Activated CD4-positive, alpha-beta memory T cell treated with anti-CD3 and anti-CD28 coated beads for 36 hours (primary cell): ENCODE data around the gene CARNS1. TPM values are rescaled to one million over a fixed set of nuclear protein-coding genes. Genes with fewer than 3 reads are reported as not detected.
"Not testable (repeated sequence)": the region's sequence is repeated elsewhere in the genome, so short reads cannot be mapped to it uniquely, and the experiment has no call there.

ENCODE experiments used
- CTCF ChIA-PET: fragments of 350-600 bp; sonication (Branson Sonifier 250); formaldehyde crosslinking; loops from one replicate; lab custom pipeline; 2021; ENCODE audit warnings: antibody characterized with exemption, inconsistent platforms; lab: Charles Lee
- POLR2A ChIA-PET: fragments of 350-600 bp; sonication (Branson Sonifier 250); formaldehyde crosslinking; loops from one replicate; lab custom pipeline; 2021; ENCODE audit warnings: antibody characterized with exemption; lab: Charles Lee
- DNase-seq: peaks from one replicate; pipeline ENCODE4 v3.0.0-alpha.2; 2020
- H3K27ac Mint-ChIP-seq: one replicate; pipeline ENCODE4 v1.8.0; 2021; ENCODE audit warnings: mixed read lengths
- H3K27me3 Mint-ChIP-seq: one replicate; pipeline ENCODE4 v1.8.0; 2021; ENCODE audit warnings: mixed read lengths
- H3K36me3 Mint-ChIP-seq: one replicate; pipeline ENCODE4 v1.8.0; 2021; ENCODE audit warnings: mixed read lengths
- H3K4me1 Mint-ChIP-seq: one replicate; pipeline ENCODE4 v1.8.0; 2021; ENCODE audit warnings: low read depth, mixed read lengths
- H3K4me3 Mint-ChIP-seq: one replicate; pipeline ENCODE4 v1.8.0; 2021; ENCODE audit warnings: mild to moderate bottlenecking, mixed read lengths
- H3K9me3 Mint-ChIP-seq: one replicate; pipeline ENCODE4 v1.8.0; 2021; ENCODE audit warnings: mixed read lengths
- intact Hi-C: fragments of 100-400 bp; cut with micrococcal nuclease; formaldehyde crosslinking; loops from one replicate; pipeline ENCODE4 v1.15.1; 2023
- total RNA-seq, 2 experiments: library from RNA; stranded (reverse); gene quantifications; one replicate each; pipeline ENCODE4 v1.2.3, GENCODE V29; 2021

CARNS1 gene
- total RNA-seq, 2 experiments from 2014 or later = 2.3 to 3.3 TPM

DNA sequence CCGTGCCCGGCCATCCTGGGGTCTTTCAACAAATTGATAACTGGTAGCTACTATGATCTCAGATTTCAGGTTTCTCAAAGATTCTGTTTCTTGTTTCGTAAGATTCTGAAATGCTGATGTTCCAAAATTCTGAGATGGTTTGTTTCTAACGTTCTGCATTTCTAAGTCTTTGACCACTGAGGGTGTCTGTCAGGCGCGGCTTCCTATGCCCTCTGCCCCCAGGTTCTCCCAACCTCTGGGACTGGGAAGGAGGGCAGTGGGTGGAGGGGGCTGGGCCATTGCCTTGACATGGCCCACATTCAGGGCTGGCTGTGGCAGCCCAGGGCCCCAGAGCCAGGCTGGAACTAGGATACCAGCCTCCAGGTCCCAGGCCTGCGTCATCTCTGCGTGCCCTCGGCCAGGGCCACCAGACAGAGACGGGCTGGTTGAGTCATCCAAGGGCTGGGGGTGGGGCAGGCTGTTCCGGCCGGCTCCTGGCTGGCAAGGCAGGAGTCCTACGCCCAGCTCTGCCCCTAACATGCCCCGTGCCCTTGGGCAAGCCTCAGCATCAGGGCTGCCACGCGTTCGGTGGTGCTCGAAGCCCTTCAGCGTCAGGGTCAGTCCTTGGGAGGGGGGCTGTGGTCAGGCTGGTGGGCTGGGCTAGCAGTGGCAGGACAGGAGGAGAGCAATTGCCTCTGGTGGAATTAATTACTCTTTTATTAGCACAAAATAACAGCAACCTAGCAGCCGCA is 48.4 kb downstream of the CARNS1 start:
- Mint-ChIP-seq H3K4me3 (peak overlapping the region; percentile 48), H3K27ac (peak overlapping the region; percentile 93), H3K36me3 (peaks cover 5% of the 10 kb centered on the region), H3K27me3 (no peaks in the 10 kb centered on the region), H3K9me3 (no peaks in the 10 kb centered on the region), H3K4me1 (peaks cover 30% of the 10 kb centered on the region)
- intact Hi-C loops = loop anchor here (1.0 to 2.0 kb wide), 3 partner anchors 17 to 44 kb away; partner anchors contain the start of gene CDK2AP2
- ChIA-PET POLR2A (no interaction called here), CTCF (no interaction called here)
- no peak for DNase-seq

DNA sequence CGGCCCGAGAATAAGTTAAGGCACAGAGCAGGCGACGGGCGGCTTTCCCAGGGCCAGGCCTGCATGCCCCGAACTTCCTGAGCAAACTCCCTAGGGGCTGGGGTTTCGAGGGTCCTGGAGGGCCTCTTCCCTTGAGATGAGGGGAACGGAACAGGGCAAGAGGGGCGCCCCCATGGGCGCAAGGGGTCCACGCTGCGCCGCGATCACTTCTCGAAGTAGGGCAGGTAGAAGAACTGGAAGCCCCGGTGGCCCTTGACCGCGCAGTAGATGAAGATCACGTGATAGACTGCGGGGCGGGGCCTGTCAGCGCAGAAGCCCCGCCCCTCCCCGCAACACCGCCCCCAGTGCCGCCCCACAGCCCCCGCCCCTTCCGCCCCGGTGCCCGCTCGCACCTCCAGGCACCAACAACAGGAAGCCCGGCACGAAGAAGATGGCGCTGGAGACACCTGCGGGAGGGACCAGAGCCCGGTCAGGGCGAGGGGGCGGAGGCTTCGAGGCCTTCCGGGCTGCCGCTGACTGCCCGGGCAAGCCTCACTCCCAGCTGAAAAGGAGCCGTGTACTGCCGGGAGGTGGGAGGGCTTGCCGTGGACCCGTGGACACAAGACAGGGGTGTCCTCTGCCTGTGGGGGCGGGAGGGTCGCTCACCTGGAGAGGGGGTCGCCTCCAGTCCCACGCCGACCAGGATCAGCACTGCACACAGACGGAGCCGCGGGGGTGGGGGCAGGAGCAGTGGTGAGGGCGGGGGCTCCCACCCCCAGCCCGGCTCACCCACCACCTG is 49.1 kb downstream of the CARNS1 start:
- H3K9me3 Mint-ChIP-seq = no peaks in the 10 kb centered on the region
- peaks cover 34% of the 10 kb centered on the region for H3K4me1 Mint-ChIP-seq
- peak overlapping the region; percentile 93 for H3K27ac Mint-ChIP-seq
- ChIA-PET CTCF (interaction anchor here (0.9 to 1.3 kb wide), 3 partner anchors 27 to 62 kb away, joined by 3 read pairs; partner anchors contain the start of gene PTPRCAP), POLR2A (interaction anchor here (0.5 to 2.0 kb wide), 8 partner anchors 10 to 112 kb away, joined by 3 to 10 read pairs (median 3); partner anchors contain the start of genes PITPNM1, POLD4, PTPRCAP and RPS6KB2)
- H3K36me3 Mint-ChIP-seq = peaks cover 5% of the 10 kb centered on the region
- H3K27me3 Mint-ChIP-seq = no peaks in the 10 kb centered on the region
- intact Hi-C loops = loop anchor here (1.0 to 5.0 kb wide), 4 partner anchors 18 to 44 kb away; partner anchors contain the start of genes CDK2AP2 and RPS6KB2
- H3K4me3 Mint-ChIP-seq = peak overlapping the region; percentile 89
- peak; percentile 96 for DNase-seq

DNA sequence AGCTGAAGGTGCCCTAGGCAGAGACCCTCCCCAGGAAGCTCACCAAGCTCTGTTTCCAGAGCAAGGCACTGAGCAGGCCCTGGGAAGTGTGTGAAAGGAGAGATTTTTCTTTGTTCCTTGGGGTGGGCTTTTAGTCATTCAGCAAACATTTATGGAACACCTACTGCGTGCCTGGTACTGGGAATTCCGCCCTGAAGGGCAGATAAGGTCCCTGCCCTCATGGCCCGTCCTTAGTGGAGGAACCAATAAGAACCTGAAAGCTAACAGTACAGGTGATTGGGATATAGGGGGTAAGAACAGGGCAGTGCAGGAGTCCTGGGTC is 49.7 kb downstream of the CARNS1 start:
- no peak for DNase-seq
- intact Hi-C loops = loop anchor here (2.0 to 5.0 kb wide), 2 partner anchors 18 to 38 kb away; partner anchors contain the start of gene RPS6KB2
- peak overlapping the region; percentile 89 for H3K4me3 Mint-ChIP-seq
- H3K27ac Mint-ChIP-seq = peak overlapping the region; percentile 93
- H3K36me3 Mint-ChIP-seq = peaks cover 5% of the 10 kb centered on the region
- H3K4me1 Mint-ChIP-seq = peaks cover 32% of the 10 kb centered on the region
- ChIA-PET POLR2A (interaction anchor here (0.9 to 2.0 kb wide), 7 partner anchors 13 to 113 kb away, joined by 3 to 10 read pairs (median 3); partner anchors contain the start of genes PITPNM1, POLD4, PTPRCAP and RPS6KB2), CTCF (interaction anchor here (0.6 to 1.3 kb wide), 5 partner anchors 20 to 148 kb away, joined by 3 to 5 read pairs (median 3); partner anchors contain the start of gene PTPRCAP)
- no peaks in the 10 kb centered on the region for H3K9me3 Mint-ChIP-seq
- H3K27me3 Mint-ChIP-seq = no peaks in the 10 kb centered on the region

DNA sequence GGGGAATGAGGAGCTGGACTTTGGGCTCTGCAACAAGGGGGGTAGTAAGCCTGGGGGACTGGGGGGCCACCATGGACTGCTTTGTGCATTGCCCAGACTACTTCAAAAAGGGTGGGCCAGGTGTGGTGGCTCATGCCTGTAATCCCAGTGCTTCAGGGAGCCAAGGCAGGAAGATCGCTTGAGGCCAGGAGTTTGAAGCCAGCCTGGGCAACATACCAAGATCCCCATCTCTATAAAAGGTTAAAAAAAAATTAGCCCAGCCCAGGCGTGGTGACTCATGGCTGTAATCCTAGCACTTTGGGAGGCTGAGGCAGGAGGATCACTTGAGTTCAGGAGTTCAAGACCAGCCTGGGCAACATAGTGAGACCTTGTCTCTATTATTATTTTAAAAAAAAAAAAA is 50.1 kb downstream of the CARNS1 start:
- H3K36me3 Mint-ChIP-seq, H3K27me3 Mint-ChIP-seq, H3K9me3 Mint-ChIP-seq, DNase-seq: not testable (repeated sequence)
- ChIA-PET CTCF (interaction anchor here (0.6 to 1.3 kb wide), 5 partner anchors 21 to 148 kb away, joined by 3 to 5 read pairs (median 3); partner anchors contain the start of gene PTPRCAP), POLR2A (interaction anchor here (0.5 to 2.0 kb wide), 9 partner anchors 10 to 113 kb away, joined by 3 to 10 read pairs (median 3); partner anchors contain the start of genes PITPNM1, POLD4, PTPRCAP and RPS6KB2)
- H3K4me1 Mint-ChIP-seq = peaks cover 32% of the 10 kb centered on the region
- H3K27ac Mint-ChIP-seq = peak overlapping the region; percentile 93
- H3K4me3 Mint-ChIP-seq = peak overlapping the region; percentile 89
- intact Hi-C loops = loop anchor here (2.0 to 5.0 kb wide), 2 partner anchors 19 to 38 kb away; partner anchors contain the start of gene RPS6KB2

DNA sequence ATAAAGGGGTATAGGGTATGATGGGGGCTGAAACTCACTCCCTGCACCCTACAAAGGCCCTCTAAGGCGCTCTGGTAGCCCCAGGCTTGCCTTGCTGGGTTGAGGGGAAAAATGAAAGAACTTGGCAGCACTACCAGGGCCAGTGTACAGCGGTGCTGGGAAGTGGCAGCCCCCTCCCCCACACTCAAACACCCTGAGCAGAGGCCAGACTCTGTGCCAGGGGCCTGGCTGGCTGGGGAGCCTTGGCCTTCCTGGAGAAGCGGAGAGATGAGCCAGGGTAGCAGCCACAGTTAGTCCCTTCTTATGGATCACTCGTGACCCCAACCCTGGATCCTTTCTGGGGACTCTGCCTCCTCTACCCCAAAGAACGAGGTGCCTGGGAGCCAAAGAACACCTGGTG is 50.9 kb downstream of the CARNS1 start:
- Mint-ChIP-seq H3K27me3 (no peaks in the 10 kb centered on the region), H3K36me3 (peaks cover 5% of the 10 kb centered on the region), H3K27ac (no peak overlapping the region), H3K4me1 (peaks cover 32% of the 10 kb centered on the region), H3K9me3 (no peaks in the 10 kb centered on the region), H3K4me3 (no peak overlapping the region)
- DNase-seq = no peak
- intact Hi-C loops = loop anchor here (5.0 kb wide), 1 partner anchor 39 kb away; the partner anchor contains the start of gene RPS6KB2
- ChIA-PET CTCF (interaction anchor here (1.1 kb wide), 1 partner anchor 149 kb away, joined by 3 read pairs; no protein-coding TSS in a partner anchor), POLR2A (interaction anchor here (0.5 to 4.3 kb wide), 5 partner anchors 9 to 59 kb away, joined by 3 to 35 read pairs (median 5); partner anchors contain the start of gene PTPRCAP)

DNA sequence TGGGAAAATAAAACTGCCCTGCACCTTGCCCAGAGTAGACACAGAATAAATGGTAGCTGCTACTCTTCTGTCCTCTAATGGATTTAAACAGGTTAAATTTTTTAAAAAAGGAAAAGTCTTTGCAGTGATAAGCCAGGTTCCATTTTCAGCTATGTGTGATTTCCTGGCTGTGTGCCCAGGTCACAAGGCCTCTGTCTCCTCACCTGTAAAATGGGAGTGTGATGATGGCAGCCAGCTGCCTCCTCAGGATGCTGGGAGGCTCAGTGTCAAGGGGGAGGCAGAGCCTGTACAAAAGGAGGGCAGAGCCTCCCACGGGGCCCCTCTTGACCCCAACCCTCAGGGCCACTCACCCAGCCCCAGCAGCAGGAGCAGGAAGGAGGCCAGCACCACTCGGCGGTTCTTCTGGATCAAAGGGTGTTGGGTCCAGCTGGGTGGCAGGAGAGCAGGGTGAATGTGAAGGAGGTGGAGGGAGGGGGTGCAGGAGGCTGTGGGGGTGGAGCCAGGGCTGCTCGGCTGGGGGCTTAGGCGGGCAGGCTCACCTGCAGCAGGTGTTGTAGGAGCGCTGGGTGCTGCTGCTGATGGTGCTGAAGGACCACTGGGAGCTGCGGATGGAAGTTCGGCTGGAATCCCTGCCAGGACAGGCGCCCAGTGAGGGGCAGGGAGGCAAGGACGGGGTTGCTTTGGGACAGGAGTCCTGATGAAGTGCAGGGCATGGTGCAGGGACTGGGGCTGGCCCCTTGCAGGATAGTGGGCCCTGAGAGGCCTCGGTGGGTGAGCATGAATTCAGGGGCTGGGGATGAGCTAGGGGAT is 51.7 kb downstream of the CARNS1 start:
- H3K27me3 Mint-ChIP-seq = no peaks in the 10 kb centered on the region
- peaks cover 32% of the 10 kb centered on the region for H3K4me1 Mint-ChIP-seq
- POLR2A ChIA-PET = interaction anchor here (0.7 to 4.3 kb wide), 6 partner anchors 19 to 60 kb away, joined by 3 to 35 read pairs (median 8); partner anchors contain the start of genes PITPNM1 and PTPRCAP

DNA sequence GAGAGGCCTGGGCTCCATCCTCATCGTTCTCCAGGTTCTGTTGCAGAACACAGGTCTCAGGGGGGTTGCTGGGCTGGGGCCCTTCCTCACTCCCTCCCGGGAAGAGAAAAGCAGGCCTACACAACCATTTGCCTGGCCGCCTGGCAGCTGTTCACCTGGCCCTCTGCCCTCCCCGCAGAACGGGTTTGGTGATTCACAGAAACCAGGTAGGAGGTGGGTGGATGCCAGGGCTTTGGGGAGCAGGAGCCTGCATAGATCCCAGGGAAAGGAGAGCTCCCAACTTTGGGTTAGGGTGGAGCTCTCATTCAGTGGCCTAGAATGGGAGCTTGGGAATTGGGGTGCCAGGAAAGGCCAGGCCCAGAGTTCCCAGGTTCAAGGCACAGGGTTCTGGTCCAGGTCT is 52.6 kb downstream of the CARNS1 start:
- H3K9me3 Mint-ChIP-seq = no peaks in the 10 kb centered on the region
- H3K4me3 Mint-ChIP-seq = peak overlapping the region; percentile 90
- H3K4me1 Mint-ChIP-seq = peaks cover 32% of the 10 kb centered on the region
- peaks cover 5% of the 10 kb centered on the region for H3K36me3 Mint-ChIP-seq
- ChIA-PET CTCF (interaction anchor here (0.7 to 2.5 kb wide), 12 partner anchors 16 to 162 kb away, joined by 3 to 17 read pairs (median 5); partner anchors contain the start of genes AIP, CORO1B, NUDT8 and PITPNM1), POLR2A (interaction anchor here (0.6 to 4.3 kb wide), 19 partner anchors 11 to 228 kb away, joined by 3 to 35 read pairs (median 4); partner anchors contain the start of genes AIP, PITPNM1, PPP1CA and PTPRCAP)
- intact Hi-C loops = loop anchor here (2.0 to 5.0 kb wide), 2 partner anchors 29 to 41 kb away; partner anchors contain the start of gene RPS6KB2
- peak overlapping the region; percentile 90 for H3K27ac Mint-ChIP-seq
- peak; percentile 61 for DNase-seq
- no peaks in the 10 kb centered on the region for H3K27me3 Mint-ChIP-seq

More for the DNA sequence above, 51.7 kb downstream of the CARNS1 start:
- H3K36me3 Mint-ChIP-seq = peaks cover 5% of the 10 kb centered on the region
- H3K27ac Mint-ChIP-seq = peak overlapping the region; percentile 90
- H3K4me3 Mint-ChIP-seq = peak overlapping the region; percentile 90
- CTCF ChIA-PET = interaction anchor here (1.2 to 2.5 kb wide), 6 partner anchors 17 to 116 kb away, joined by 4 to 13 read pairs (median 6); partner anchors contain the start of genes AIP and PITPNM1
- intact Hi-C loops = loop anchor here (5.0 kb wide), 1 partner anchor 40 kb away; the partner anchor contains the start of gene RPS6KB2
- H3K9me3 Mint-ChIP-seq = no peaks in the 10 kb centered on the region
- no peak for DNase-seq

DNA sequence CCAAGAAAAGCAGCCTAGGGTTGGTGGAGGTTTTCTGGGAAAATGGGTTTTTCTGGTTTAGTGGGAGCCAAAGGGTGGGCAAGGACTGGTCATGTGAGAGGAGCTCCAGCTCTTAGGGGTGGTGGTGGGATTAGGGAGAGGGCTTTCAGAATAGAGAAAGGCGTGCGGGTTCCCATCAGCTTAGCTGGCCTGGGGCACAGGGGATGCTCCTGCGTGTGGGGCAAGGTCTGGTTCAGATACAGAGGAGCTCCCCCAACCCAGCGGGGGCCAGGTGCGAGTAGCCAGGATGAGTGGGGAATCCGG is 52.9 kb downstream of the CARNS1 start:
- H3K4me3 Mint-ChIP-seq = peak overlapping the region; percentile 90
- intact Hi-C loops = loop anchor here (2.0 to 5.0 kb wide), 2 partner anchors 30 to 41 kb away; partner anchors contain the start of gene RPS6KB2
- ChIA-PET CTCF (interaction anchor here (0.7 to 2.5 kb wide), 13 partner anchors 16 to 161 kb away, joined by 3 to 17 read pairs (median 4); partner anchors contain the start of genes AIP, CORO1B, NUDT8 and PITPNM1), POLR2A (interaction anchor here (0.6 to 4.3 kb wide), 18 partner anchors 12 to 229 kb away, joined by 3 to 35 read pairs (median 4); partner anchors contain the start of genes AIP, PITPNM1, PPP1CA and PTPRCAP)
- H3K9me3 Mint-ChIP-seq = no peaks in the 10 kb centered on the region
- peaks cover 32% of the 10 kb centered on the region for H3K4me1 Mint-ChIP-seq
- peak; percentile 41 for DNase-seq
- H3K27me3 Mint-ChIP-seq = no peaks in the 10 kb centered on the region
- peak overlapping the region; percentile 90 for H3K27ac Mint-ChIP-seq
- H3K36me3 Mint-ChIP-seq = peaks cover 5% of the 10 kb centered on the region

DNA sequence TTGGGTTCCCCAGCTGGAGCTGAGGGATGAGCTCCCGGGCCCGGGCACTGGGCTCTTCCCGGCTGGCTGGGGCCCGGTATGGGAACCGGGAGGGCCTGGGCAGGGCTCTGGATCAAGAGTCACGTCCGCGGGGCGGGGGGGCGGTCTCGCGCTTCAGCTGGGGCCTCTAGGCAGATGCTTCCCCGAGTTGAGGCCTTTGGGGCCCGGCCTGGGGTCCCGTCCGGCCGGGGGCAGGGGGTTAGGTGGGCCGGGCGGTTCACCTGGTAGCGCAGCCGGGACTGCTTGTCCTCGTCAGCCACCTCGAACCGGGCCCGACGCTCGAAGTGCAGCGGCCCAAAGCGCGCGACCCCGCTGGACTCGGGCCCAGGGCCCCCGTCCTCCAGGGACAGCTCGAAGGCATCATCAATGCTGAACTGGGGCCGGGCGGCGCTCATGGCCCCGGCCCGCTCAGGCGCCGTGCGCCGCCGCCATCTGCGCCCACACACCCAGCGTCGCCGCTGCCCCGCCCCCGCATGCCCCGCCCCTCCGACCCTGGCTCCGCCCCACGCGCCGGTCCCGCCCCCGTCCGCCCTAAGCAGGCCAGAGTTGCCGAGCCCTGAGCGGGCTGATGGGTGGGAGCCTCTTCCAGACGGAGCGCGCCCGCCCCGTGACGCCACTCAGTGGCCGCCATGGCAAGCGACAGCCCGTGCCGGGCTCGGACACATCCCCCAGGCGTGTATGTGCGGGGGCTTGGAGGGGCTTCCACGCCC is 53.5 kb downstream of the CARNS1 start, which contains the start of gene TMEM134:
Gene TMEM134, minus strand, starts transcription at position 493 of the 749 bp plus-strand sequence. Its CDS starts 59 bp downstream, at position 434.
- POLR2A ChIA-PET = interaction anchor here (0.6 to 4.3 kb wide), 18 partner anchors 12 to 229 kb away, joined by 3 to 35 read pairs (median 4); partner anchors contain the start of genes AIP, PITPNM1, PPP1CA and PTPRCAP
- peak; percentile 95 for DNase-seq
- H3K9me3 Mint-ChIP-seq = no peaks in the 10 kb centered on the region
- peak within 1 kb of the TSS; percentile 90 for H3K4me3 Mint-ChIP-seq
- peak within 1 kb of the TSS; percentile 90 for H3K27ac Mint-ChIP-seq
- CTCF ChIA-PET = interaction anchor here (0.7 to 2.5 kb wide), 12 partner anchors 15 to 161 kb away, joined by 3 to 17 read pairs (median 5); partner anchors contain the start of genes AIP, CORO1B, NUDT8 and PITPNM1
- peaks cover 32% of the 10 kb centered on the region for H3K4me1 Mint-ChIP-seq
- intact Hi-C loops = loop anchor here (1.0 to 5.0 kb wide), 5 partner anchors 14 to 67 kb away; partner anchors contain the start of genes AIP and RPS6KB2
- H3K36me3 Mint-ChIP-seq = peaks cover 5% of the 10 kb centered on the region
- H3K27me3 Mint-ChIP-seq = no peaks in the 10 kb centered on the region
